Neuronal stem cell (in vitro differentiated cells): ENCODE data around the gene SLC19A1.

Source experiments
- DNase-seq: peaks from one replicate; pipeline ENCODE4 v3.0.0-alpha.2; 2013; ENCODE audit warnings: low spot score
- H2AFZ ChIP-seq: one replicate; pipeline ENCODE4 v1.6.1; 2013; ENCODE audit warnings: mild to moderate bottlenecking, low read length, inconsistent platforms
- H2AK5ac ChIP-seq: 2 replicates; pipeline ENCODE4 v1.6.1; 2013; ENCODE audit warnings: low read depth, mild to moderate bottlenecking, inconsistent platforms, low read length, moderate library complexity, mixed read lengths
- H2BK120ac ChIP-seq: 2 replicates; pipeline ENCODE4 v1.6.1; 2013; ENCODE audit warnings: low read depth, mild to moderate bottlenecking, inconsistent platforms, low read length, moderate library complexity, mixed read lengths
- H2BK12ac ChIP-seq: one replicate; pipeline ENCODE4 v1.6.1; 2013; ENCODE audit warnings: low read length, inconsistent platforms
- H2BK15ac ChIP-seq: 2 replicates; pipeline ENCODE4 v1.6.1; 2013; ENCODE audit warnings: mild to moderate bottlenecking, low read length, inconsistent platforms, mixed read lengths
- H2BK5ac ChIP-seq: one replicate; pipeline ENCODE4 v1.6.1; 2013; ENCODE audit warnings: inconsistent platforms, mild to moderate bottlenecking, low read length, moderate library complexity
- H3K14ac ChIP-seq: one replicate; pipeline ENCODE4 v1.6.1; 2013; ENCODE audit warnings: low read length, inconsistent platforms
- H3K18ac ChIP-seq: 2 replicates; pipeline ENCODE4 v1.6.1; 2013; ENCODE audit warnings: low read length, inconsistent platforms
- H3K23ac ChIP-seq: 2 replicates; pipeline ENCODE4 v1.6.1; 2013; ENCODE audit warnings: low read depth, mild to moderate bottlenecking, mixed read lengths, low read length, inconsistent platforms; ENCODE audit not compliant: poor library complexity
- H3K27ac ChIP-seq: replicated peaks from 3 replicates; pipeline ENCODE4 v1.5.1; 2013; ENCODE audit warnings: low read length, inconsistent platforms
- H3K27me3 ChIP-seq, 3 experiments: 2 replicates each; pipeline ENCODE4 v1.6.1; 2013; ENCODE audit warnings: low read length in 3 of 3, mild to moderate bottlenecking in 2 of 3, inconsistent platforms in 1 of 3, low read depth in 1 of 3, mixed read lengths in 1 of 3, moderate library complexity in 1 of 3; ENCODE audit not compliant: control insufficient read depth in 3 of 3, insufficient read depth in 3 of 3
- H3K36me3 ChIP-seq, 2 donors: replicated peaks in 1 of 2; 2 replicates each; pipeline ENCODE4 v1.6.1; 2013; ENCODE audit warnings: low read length in 2 of 2; ENCODE audit not compliant: control insufficient read depth in 2 of 2, insufficient read depth in 2 of 2
- H3K4ac ChIP-seq: 2 replicates; pipeline ENCODE4 v1.6.1; 2013; ENCODE audit warnings: inconsistent platforms, mild to moderate bottlenecking, low read length, moderate library complexity
- H3K4me1 ChIP-seq, 2 donors: 1 replicate in 1 of 2; 2 replicates in 1 of 2; pipeline ENCODE4 v1.6.1; 2013; ENCODE audit warnings: low read length in 2 of 2, low read depth in 1 of 2; ENCODE audit not compliant: control insufficient read depth in 2 of 2, insufficient read depth in 1 of 2
- H3K4me2 ChIP-seq: one replicate; pipeline ENCODE4 v1.6.1; 2013; ENCODE audit warnings: mild to moderate bottlenecking, low read length, inconsistent platforms; ENCODE audit not compliant: insufficient read depth, poor library complexity, severe bottlenecking
- H3K4me3 ChIP-seq, 2 donors: 2 replicates each; pipeline ENCODE4 v1.5.1; 2013; ENCODE audit warnings: low read length in 2 of 2, mild to moderate bottlenecking in 2 of 2, inconsistent platforms in 1 of 2, moderate library complexity in 1 of 2
- H3K79me1 ChIP-seq: one replicate; pipeline ENCODE4 v1.6.1; 2013; ENCODE audit warnings: low read depth, mild to moderate bottlenecking, inconsistent platforms, low read length, moderate library complexity
- H3K9ac ChIP-seq: one replicate; pipeline ENCODE4 v1.6.1; 2013; ENCODE audit warnings: mild to moderate bottlenecking, low read depth, low read length, inconsistent platforms; ENCODE audit not compliant: poor library complexity
- H3K9me3 ChIP-seq, 2 donors: replicated peaks in 1 of 2; 2 replicates each; pipeline versions ENCODE3 to v1.6.1; 2013; ENCODE audit warnings: low read length in 2 of 2, mild to moderate bottlenecking in 2 of 2, inconsistent platforms in 1 of 2, low read depth in 1 of 2, mixed read lengths in 1 of 2, moderate library complexity in 1 of 2; ENCODE audit not compliant: control insufficient read depth in 2 of 2, insufficient read depth in 1 of 2
- H4K8ac ChIP-seq: one replicate; pipeline ENCODE4 v1.6.1; 2013; ENCODE audit warnings: low read depth, mild to moderate bottlenecking, inconsistent platforms, low read length, moderate library complexity
- H4K91ac ChIP-seq: one replicate; pipeline ENCODE4 v1.6.1; 2013; ENCODE audit warnings: low read length, low read depth, mild to moderate bottlenecking, inconsistent platforms; ENCODE audit not compliant: poor library complexity
- WGBS, 2 donors: extraction: QIAGEN DNeasy Blood & Tissue Kit; methylation state at CpG; one replicate each; pipeline ENCODE4 v1.1.7; 2013; ENCODE audit warnings: missing lambda C conversion rate in 2 of 2, mixed read lengths in 1 of 2; ENCODE audit not compliant: insufficient read length in 2 of 2, insufficient replicate concordance in 1 of 2; ENCODE audit errors: extremely low coverage in 2 of 2; 5-methylcytosine and 5-hydroxymethylcytosine counted together

The SLC19A1 gene

DNA sequence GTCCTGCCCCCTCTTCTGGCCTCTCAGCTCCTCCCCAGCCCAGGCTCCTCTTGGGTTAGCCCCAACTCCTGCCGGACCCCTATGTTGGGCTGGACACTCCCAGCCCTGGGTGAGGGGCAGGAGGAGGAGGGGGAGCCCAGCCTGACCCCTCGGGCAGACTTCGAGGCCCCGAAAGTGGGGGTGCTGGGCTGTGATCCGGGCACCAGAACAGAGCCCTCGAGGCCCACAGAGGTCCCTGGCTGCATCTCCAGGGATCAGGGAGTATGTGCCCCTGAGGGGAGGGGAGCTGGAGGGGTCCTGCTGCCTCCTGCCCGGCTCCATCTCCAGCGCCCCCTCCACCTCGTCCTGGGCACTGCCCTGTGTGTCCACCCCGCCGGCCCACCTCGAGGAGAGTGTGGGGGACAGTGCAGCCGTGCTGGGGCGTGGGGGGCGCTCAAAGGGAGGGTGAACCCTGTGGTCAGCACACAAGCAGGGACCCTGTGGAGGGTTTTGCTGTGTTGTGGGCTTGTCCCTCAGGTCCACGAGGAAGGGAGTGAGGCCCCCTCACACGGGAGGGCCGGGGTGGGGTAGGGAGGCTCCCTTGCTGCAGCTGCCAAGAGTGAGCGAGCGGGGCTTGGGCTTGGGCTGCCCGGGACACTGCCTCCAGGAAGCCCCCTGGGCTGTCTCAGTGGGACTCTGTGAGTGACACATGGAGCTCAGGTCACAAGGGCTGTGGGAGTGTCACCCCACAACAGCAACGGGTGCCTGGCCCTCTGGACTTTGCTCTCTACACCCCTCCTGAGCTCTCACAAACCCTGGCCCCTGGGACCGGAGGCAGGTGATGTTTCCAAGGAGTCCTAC lies 82.8 kb downstream of the SLC19A1 start:
- Histone ChIP-seq H2AFZ (no peak overlapping the region), H4K8ac (no peak overlapping the region), H3K79me1 (peaks cover 13% of the 10 kb centered on the region), H3K27me3 (peaks cover 0 to 33% (median 0%) of the 10 kb centered on the region in 3 experiments), H2BK15ac (peak overlapping the region; percentile 43), H2AK5ac (peak overlapping the region; percentile 21), H3K36me3 (peaks cover 0 to 2% of the 10 kb centered on the region in 2 donors), H3K23ac (no peak overlapping the region), H2BK12ac (no peak overlapping the region), H3K9me3 (peaks cover 17% of the 10 kb centered on the region in 2 donors), H3K4ac (no peak overlapping the region), H3K14ac (peak overlapping the region; percentile 56), H3K4me3 (no peak overlapping the region), H3K4me2 (no peak overlapping the region), H3K18ac (peak overlapping the region; percentile 48), H3K4me1 (peaks cover 0 to 4% of the 10 kb centered on the region in 2 donors), H4K91ac (no peak overlapping the region), H3K27ac (no peak overlapping the region), H2BK120ac (no peak overlapping the region), H2BK5ac (peak overlapping the region; percentile 66), H3K9ac (no peak overlapping the region)
- WGBS, 2 donors: no CpG with 5 or more reads among the region's 23 CpGs
- no peak for DNase-seq

GRCh38 chr21:45458281-45459170 lies 83.7 kb downstream of the SLC19A1 start:
- peak overlapping the region; percentile 22 for H2BK12ac ChIP-seq
- peaks cover 0 to 2% of the 10 kb centered on the region in 2 donors for H3K36me3 ChIP-seq

GRCh38 chr21:45457832-45458172 lies 84.4 kb downstream of the SLC19A1 start:
- H2AFZ ChIP-seq: no peak overlapping the region
- peak overlapping the region; percentile 25 for H2AK5ac ChIP-seq
- H3K79me1 ChIP-seq: peaks cover 15% of the 10 kb centered on the region
- peaks cover 0 to 21% (median 0%) of the 10 kb centered on the region in 3 experiments for H3K27me3 ChIP-seq
- no peak overlapping the region for H3K4me3 ChIP-seq
- H2BK120ac ChIP-seq: no peak overlapping the region
- H4K91ac ChIP-seq: no peak overlapping the region
- H3K23ac ChIP-seq: peak overlapping the region; percentile 56
- H3K4me1 ChIP-seq: peaks cover 0 to 9% of the 10 kb centered on the region in 2 donors
- peaks cover 0 to 2% of the 10 kb centered on the region in 2 donors for H3K36me3 ChIP-seq
- H3K9me3 ChIP-seq: peaks cover 16 to 17% of the 10 kb centered on the region in 2 donors
- H3K27ac ChIP-seq: no peak overlapping the region
- no peak overlapping the region for H2BK12ac ChIP-seq
- peak overlapping the region; percentile 19 for H4K8ac ChIP-seq
- WGBS, 2 donors: no CpG with 5 or more reads among the region's 9 CpGs
- peak overlapping the region; percentile 24 for H3K9ac ChIP-seq
- H2BK15ac ChIP-seq: no peak overlapping the region
- DNase-seq: no peak
- no peak overlapping the region for H3K4ac ChIP-seq
- no peak overlapping the region for H2BK5ac ChIP-seq
- H3K4me2 ChIP-seq: no peak overlapping the region
- H3K18ac ChIP-seq: peak overlapping the region; percentile 65
- H3K14ac ChIP-seq: peak overlapping the region; percentile 47

More at GRCh38 chr21:45458281-45459170, 83.7 kb downstream of the SLC19A1 start:
- no peak overlapping the region for H3K27ac ChIP-seq
- H4K8ac ChIP-seq: no peak overlapping the region
- H3K4me3 ChIP-seq: no peak overlapping the region
- H3K79me1 ChIP-seq: peaks cover 13% of the 10 kb centered on the region
- peak overlapping the region; percentile 23 for H3K4ac ChIP-seq
- peak overlapping the region; percentile 21 for H2AK5ac ChIP-seq
- H3K23ac ChIP-seq: peak overlapping the region; percentile 73
- DNase-seq: no peak
- H4K91ac ChIP-seq: no peak overlapping the region
- no peak overlapping the region for H2AFZ ChIP-seq
- peak overlapping the region; percentile 83 for H3K18ac ChIP-seq
- H3K27me3 ChIP-seq: peaks cover 0 to 27% (median 0%) of the 10 kb centered on the region in 3 experiments
- H3K9ac ChIP-seq: peak overlapping the region; percentile 21
- no peak overlapping the region for H2BK120ac ChIP-seq
- no CpG with 5 or more reads among the region's 30 CpGs for WGBS, 2 donors
- H3K14ac ChIP-seq: peak overlapping the region; percentile 71
- H3K4me1 ChIP-seq: peaks cover 0 to 8% of the 10 kb centered on the region in 2 donors
- H2BK15ac ChIP-seq: peak overlapping the region; percentile 43
- H3K4me2 ChIP-seq: no peak overlapping the region
- no peak overlapping the region for H2BK5ac ChIP-seq
- H3K9me3 ChIP-seq: peaks cover 17% of the 10 kb centered on the region in 2 donors
